Effector CD4-positive, alpha-beta T cell (primary cell): ENCODE results near the gene OSGIN1.
"Not testable (repeated sequence)": the region's sequence is repeated elsewhere in the genome, so short reads cannot be mapped to it uniquely, and the experiment has no call there.

Source experiments
- DNase-seq: peaks from one replicate; pipeline ENCODE4 v3.0.0-alpha.2; 2020

OSGIN1 gene

GRCh38 chr16:83926726-83927397 is 26.2 kb upstream of the OSGIN1 start:
- peak; percentile 44 for DNase-seq

- no peak for DNase-seq
These were observed 24.5 kb upstream of the OSGIN1 start for GRCh38 chr16:83928341-83929055.

- DNase-seq = no peak
These were observed 23.1 kb upstream of the OSGIN1 start for GRCh38 chr16:83929811-83930555.

- DNase-seq = no peak
These were observed 22.1 kb upstream of the OSGIN1 start for GRCh38 chr16:83930730-83931500.

GRCh38 chr16:83931556-83931955 is 21.5 kb upstream of the OSGIN1 start:
- DNase-seq = no peak

- DNase-seq = no peak
These were observed 20.7 kb upstream of the OSGIN1 start for GRCh38 chr16:83932304-83932703.

GRCh38 chr16:83932955-83933673 is 19.9 kb upstream of the OSGIN1 start:
- no peak for DNase-seq

GRCh38 chr16:83933885-83934683 is 19.0 kb upstream of the OSGIN1 start:
- no peak for DNase-seq

- DNase-seq = no peak
These were observed 18.4 kb upstream of the OSGIN1 start for GRCh38 chr16:83934684-83934977.

- no peak for DNase-seq
These were observed 17.8 kb upstream of the OSGIN1 start for GRCh38 chr16:83935005-83935857.

- no peak for DNase-seq
These were observed 17.2 kb upstream of the OSGIN1 start for GRCh38 chr16:83935858-83936255.

GRCh38 chr16:83936581-83937165 is 16.4 kb upstream of the OSGIN1 start:
- DNase-seq = no peak

GRCh38 chr16:83937267-83937666 is 15.8 kb upstream of the OSGIN1 start:
- DNase-seq = no peak

- no peak for DNase-seq
These were observed 14.8 kb upstream of the OSGIN1 start for GRCh38 chr16:83937922-83938885.

- no peak for DNase-seq
These were observed 13.7 kb upstream of the OSGIN1 start for GRCh38 chr16:83939266-83939855.

GRCh38 chr16:83940119-83940518 is 12.9 kb upstream of the OSGIN1 start:
- DNase-seq = no peak

- no peak for DNase-seq
These were observed 12.2 kb upstream of the OSGIN1 start for GRCh38 chr16:83940630-83941378.

GRCh38 chr16:83941546-83941945 is 11.5 kb upstream of the OSGIN1 start:
- DNase-seq = not testable (repeated sequence)
